Astrocyte of the spinal cord (primary cell): ENCODE results near the gene NOL3.
A peak's percentile ranks its signal among the peaks of the same experiment; 100 is the strongest.

Experiments
- DNase-seq: peaks from one replicate; pipeline ENCODE4 v3.0.0; 2011; ENCODE audit warnings: low read depth, low spot score
- H3K4me3 ChIP-seq: 2 replicates; pipeline ENCODE4 v1.5.1; 2011; ENCODE audit warnings: low read depth, mild to moderate bottlenecking, low read length, moderate library complexity
- in situ Hi-C: cut with HindIII; loops from 2 replicates; pipeline ENCODE4 v1.10.0; 2017; ENCODE audit warnings: low sequenced_read_pairs
- TF ChIP-seq, protein P1 (sequence below): IDR thresholded peaks from 2 replicates; pipeline ENCODE4 v1.5.1; 2012; ENCODE audit warnings: low read depth, mild to moderate bottlenecking, low read length, inconsistent platforms

Gene NOL3

DNA sequence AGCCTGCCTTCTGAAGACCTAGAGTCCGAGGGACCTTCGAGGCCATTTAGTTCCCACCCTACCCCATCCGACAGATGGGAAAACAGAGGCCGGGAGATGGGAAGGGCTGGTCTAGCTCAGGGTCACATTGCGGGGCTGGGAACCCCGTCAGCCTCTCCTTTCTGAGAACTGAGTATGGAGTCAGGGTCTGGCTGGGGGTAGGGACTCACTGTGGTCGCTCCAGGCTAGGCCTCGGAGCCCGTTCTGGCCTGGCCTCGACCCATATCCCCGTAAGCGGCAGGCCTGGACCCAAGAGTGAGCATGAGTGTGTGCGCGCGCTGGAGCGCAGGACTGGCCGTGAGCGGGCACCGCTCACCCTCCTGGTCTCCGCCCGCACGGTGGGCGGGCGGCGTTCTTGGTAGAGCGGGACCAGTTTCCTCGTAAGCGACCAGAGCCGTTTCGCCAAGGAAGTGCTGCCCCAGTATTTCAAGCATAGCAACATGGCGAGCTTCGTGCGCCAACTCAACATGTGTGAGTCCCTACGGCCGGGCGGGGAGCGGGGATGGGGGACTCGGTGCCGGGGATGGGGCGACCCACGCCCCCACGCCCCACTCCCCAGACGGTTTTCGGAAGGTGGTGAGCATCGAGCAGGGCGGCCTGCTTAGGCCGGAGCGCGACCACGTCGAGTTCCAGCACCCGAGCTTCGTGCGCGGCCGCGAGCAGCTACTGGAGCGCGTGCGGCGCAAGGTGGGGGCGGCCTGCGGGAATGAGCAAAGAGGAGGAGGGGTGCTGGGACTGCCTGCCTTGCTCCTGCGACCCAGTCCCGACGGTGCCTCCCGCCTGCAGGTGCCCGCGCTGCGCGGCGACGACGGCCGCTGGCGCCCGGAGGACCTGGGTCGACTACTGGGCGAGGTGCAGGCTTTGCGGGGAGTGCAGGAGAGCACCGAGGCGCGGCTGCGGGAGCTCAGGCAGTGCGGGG is 4.9 kb upstream of the NOL3 start:
- in situ Hi-C loops, result no loop called here
- no peak for DNase-seq
- TF ChIP-seq, protein P1, sequence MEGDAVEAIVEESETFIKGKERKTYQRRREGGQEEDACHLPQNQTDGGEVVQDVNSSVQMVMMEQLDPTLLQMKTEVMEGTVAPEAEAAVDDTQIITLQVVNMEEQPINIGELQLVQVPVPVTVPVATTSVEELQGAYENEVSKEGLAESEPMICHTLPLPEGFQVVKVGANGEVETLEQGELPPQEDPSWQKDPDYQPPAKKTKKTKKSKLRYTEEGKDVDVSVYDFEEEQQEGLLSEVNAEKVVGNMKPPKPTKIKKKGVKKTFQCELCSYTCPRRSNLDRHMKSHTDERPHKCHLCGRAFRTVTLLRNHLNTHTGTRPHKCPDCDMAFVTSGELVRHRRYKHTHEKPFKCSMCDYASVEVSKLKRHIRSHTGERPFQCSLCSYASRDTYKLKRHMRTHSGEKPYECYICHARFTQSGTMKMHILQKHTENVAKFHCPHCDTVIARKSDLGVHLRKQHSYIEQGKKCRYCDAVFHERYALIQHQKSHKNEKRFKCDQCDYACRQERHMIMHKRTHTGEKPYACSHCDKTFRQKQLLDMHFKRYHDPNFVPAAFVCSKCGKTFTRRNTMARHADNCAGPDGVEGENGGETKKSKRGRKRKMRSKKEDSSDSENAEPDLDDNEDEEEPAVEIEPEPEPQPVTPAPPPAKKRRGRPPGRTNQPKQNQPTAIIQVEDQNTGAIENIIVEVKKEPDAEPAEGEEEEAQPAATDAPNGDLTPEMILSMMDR, result no peak
- H3K4me3 ChIP-seq, result no peak overlapping the region

DNA sequence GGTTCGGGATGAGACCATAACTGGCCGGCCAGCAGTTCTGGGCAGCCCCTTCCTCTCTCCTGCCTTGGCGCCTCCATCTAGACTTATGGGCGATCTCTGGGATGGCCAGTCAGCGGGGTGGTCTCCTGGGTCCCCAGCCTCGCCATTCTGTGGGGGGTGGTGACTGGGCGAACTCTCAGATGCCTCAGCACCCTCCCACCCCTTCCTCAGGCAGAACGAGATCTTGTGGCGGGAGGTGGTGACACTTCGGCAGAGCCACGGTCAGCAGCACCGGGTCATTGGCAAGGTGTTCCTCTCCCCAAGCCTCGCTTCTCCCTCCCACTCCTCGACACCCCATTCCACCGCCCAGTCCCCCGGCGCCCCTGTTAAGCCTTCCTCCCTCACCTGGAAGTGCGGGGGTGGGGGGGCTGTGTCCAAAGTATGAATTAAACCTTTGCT is 4.2 kb upstream of the NOL3 start:
- no peak for DNase-seq
- H3K4me3 ChIP-seq, result no peak overlapping the region
- in situ Hi-C loops, result no loop called here
- TF ChIP-seq, protein P1, result no peak

DNA sequence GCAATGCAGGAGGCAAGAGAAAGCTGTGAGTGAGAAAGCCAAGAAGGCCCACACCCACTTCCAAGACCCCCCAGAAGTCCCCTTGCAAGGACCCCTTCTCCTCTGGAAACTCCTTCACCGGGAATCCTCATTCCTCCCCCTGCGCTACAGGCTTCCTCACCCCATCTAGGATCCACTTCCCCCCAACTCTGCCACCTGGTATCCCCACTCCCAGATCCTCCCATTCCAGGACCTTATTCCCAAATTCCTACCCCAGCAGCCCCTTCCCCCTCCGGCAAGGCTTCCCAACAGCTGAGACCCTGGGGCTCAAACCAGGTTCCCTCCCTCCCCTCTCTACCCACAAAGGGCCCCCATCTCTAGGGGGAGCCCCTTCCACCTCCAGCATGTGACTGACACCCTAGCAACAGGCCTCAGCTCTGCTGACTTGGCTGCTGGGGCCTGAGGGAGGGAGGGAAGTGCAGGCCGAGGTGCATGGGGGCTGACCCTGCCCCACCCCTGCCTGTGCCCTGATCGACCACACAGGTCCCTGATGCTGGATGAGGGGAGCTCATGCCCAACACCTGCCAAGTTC is 3.7 kb upstream of the NOL3 start:
- in situ Hi-C loops, result no loop called here
- no peak overlapping the region for H3K4me3 ChIP-seq
- TF ChIP-seq, protein P1, result no peak
- no peak for DNase-seq

DNA sequence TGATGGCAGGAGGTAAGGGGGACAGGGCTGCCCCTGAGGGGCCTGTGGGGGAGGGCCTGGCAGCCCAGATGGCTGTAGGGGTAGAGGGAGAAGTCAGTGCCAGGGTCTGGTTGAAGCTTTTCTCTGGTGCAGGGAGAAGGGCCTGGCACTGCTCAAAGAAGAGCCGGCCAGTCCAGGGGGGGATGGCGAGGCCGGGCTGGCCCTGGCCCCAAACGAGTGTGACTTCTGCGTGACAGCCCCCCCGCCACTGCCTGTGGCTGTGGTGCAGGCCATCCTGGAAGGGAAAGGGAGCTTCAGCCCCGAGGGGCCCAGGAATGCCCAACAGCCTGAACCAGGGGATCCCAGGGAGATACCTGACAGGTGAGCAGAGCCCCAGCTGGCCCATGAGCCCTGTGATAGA is 2.8 kb upstream of the NOL3 start:
- H3K4me3 ChIP-seq, result no peak overlapping the region
- TF ChIP-seq, protein P1, result no peak
- in situ Hi-C loops, result no loop called here
- no peak for DNase-seq

DNA sequence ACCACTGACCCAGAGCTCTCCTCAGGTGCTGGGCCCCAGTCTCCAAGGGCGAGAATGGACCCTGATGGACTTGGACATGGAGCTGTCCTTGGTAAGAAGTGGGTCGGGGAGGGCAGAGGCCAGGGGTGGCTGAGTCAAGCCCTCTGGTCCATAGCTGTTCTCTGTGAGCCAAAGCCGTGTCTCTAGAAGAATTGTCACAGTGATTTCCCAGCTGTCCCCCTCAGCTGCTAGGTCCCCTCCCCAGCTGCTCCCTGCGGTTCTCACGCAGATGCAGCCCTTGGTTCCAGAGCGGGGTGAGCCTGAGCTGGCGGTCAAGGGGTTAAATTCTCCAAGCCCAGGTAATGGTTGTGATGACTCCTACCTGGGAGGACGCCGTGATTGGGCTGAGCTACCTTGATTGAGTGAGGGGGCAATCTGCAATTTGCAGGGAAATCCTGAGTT is 1.3 kb upstream of the NOL3 start:
- in situ Hi-C loops, result no loop called here
- H3K4me3 ChIP-seq, result no peak overlapping the region
- no peak for DNase-seq
- TF ChIP-seq, protein P1, result no peak

DNA sequence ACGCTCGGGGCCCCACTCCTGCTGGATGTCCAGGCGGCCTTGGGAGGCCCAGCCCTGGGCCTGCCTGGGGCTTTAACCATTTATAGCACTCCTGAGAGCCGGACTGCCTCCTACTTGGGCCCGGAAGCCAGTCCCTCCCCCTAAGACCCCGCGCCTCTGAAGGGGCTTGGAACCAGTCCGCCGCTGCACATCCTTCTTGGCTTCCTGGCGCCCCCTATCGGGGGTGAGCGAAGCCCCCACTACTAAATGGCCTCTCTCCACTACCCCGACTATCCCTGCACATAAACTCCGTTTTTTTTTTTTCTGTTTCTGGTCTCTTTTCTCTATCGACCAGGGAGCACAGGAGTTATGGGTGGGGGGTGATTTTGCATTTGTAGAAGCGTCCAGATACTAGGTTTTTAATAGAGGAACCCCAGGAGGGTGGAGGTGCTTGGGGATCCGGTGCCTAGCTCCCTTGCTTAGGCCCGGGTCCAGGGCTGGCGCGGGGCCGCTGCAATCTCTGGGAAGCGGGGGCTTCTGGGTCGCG is 633 bp upstream of the NOL3 start:
- peak overlapping the region; percentile 46 for H3K4me3 ChIP-seq
- DNase-seq, result no peak
- in situ Hi-C loops, result no loop called here
- TF ChIP-seq, protein P1, result peak; percentile 71
